ENCODE data around the gene HES7.

HES7 gene

DNA sequence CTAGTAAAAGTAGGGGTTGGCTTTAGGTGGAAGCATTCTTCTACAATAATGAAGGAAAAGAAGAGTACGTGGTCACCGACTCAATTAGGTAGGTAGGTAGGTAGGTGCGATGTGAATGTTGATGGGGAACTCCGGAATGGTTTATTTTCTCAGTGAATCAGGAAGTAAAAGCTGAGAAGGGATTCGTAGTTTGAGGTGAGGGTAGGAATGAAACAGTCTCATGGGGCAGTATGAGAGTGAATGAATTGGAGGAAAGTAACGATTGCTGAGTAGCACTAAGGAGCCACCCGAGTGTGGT lies 14.4 kb upstream of the HES7 start:
- DNase-seq (ENCODE audit: extremely low read depth, insufficient read length), result no peak
- no peak for TF ChIP-seq CTCF (IDR thresholded peaks at IDR 0.05; ENCODE audit: insufficient read depth, low read length, poor library complexity, severe bottlenecking)
- H3K4me3 ChIP-seq (replicated peaks; ENCODE audit: low read depth, low read length), result peak overlapping the region; percentile 57
- H3K36me3 ChIP-seq (ENCODE audit: control insufficient read depth, insufficient read depth, low read length), result peaks cover 23% of the 10 kb centered on the region
- no peaks in the 10 kb centered on the region for H3K27me3 ChIP-seq (replicated peaks; ENCODE audit: control insufficient read depth, insufficient read depth, low read length)

- peaks cover 19% of the 10 kb centered on the region for H3K36me3 ChIP-seq (ENCODE audit: control insufficient read depth, insufficient read depth, low read length)
- H3K4me3 ChIP-seq (replicated peaks; ENCODE audit: low read depth, low read length), result peak overlapping the region; percentile 57
- DNase-seq (ENCODE audit: extremely low read depth, insufficient read length), result no peak
Measured at GRCh38 chr17:8137645-8138373, 13.9 kb upstream of the HES7 start.

DNA sequence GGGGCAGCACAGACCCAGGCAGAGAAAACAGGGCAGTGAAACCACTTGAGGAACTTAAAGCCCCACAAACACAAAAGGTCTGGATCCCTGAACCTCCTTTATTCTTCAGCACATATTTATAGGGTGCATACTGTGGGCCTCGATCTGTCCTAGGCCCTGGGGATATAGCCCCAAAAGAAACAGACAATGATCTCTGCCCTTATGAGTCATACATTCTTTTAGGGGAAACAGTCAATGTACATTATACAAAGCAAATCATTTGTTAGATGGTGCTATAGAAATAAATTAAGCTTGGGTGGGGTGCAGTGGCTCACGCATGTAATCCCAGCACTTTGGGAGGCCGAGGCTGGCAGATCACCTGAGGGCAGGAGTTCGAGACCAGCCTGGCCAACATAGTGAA lies 10.0 kb upstream of the HES7 start:
- no peak for TF ChIP-seq CTCF (IDR thresholded peaks at IDR 0.05; ENCODE audit: insufficient read depth, low read length, poor library complexity, severe bottlenecking)
- H3K4me3 ChIP-seq (replicated peaks; ENCODE audit: low read depth, low read length), result no peak overlapping the region
- no peak for DNase-seq (ENCODE audit: extremely low read depth, insufficient read length)
- no peaks in the 10 kb centered on the region for H3K36me3 ChIP-seq (ENCODE audit: control insufficient read depth, insufficient read depth, low read length)
- no peaks in the 10 kb centered on the region for H3K27me3 ChIP-seq (replicated peaks; ENCODE audit: control insufficient read depth, insufficient read depth, low read length)

More at GRCh38 chr17:8137645-8138373, 13.9 kb upstream of the HES7 start:
- no peaks in the 10 kb centered on the region for H3K27me3 ChIP-seq (replicated peaks; ENCODE audit: control insufficient read depth, insufficient read depth, low read length)
- TF ChIP-seq CTCF (IDR thresholded peaks at IDR 0.05; ENCODE audit: insufficient read depth, low read length, poor library complexity, severe bottlenecking), result no peak

GRCh38 chr17:8133399-8133798 lies 9.5 kb upstream of the HES7 start:
- DNase-seq (ENCODE audit: extremely low read depth, insufficient read length), result no peak
- Histone ChIP-seq H3K36me3 (ENCODE audit: control insufficient read depth, insufficient read depth, low read length) (no peaks in the 10 kb centered on the region), H3K27me3 (replicated peaks; ENCODE audit: control insufficient read depth, insufficient read depth, low read length) (no peaks in the 10 kb centered on the region), H3K4me3 (replicated peaks; ENCODE audit: low read depth, low read length) (no peak overlapping the region)
- TF ChIP-seq CTCF (IDR thresholded peaks at IDR 0.05; ENCODE audit: insufficient read depth, low read length, poor library complexity, severe bottlenecking), result no peak

DNA sequence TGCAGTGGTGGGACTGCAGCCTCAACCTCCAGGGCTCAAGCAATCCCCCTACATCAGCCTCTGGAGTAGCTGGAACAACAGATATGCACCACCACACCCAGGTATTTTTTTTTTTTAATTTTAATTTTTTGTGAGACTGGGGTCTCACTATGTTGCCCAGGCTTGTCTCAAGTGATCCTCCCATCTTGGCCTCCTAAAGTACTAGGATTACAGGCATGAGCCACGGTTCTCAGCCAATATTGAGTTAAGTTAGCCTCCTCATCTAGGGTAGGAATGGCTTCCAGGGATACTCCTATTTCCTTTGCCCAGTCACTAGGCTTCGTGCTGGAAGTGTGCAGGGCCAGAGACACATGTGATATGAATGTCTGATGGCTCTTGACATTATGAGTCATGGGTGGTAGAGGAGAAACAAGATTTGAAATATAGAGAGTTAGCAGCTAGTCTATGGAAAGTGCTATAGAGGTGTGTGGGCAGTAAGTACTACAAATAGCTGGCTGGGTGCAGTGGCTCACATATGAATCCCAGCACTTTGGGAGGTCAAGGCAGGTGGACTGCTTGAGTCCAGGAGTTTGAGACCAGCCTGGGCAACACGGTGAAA lies 8.0 kb upstream of the HES7 start:
- no peak for TF ChIP-seq CTCF (IDR thresholded peaks at IDR 0.05; ENCODE audit: insufficient read depth, low read length, poor library complexity, severe bottlenecking)
- H3K27me3 ChIP-seq (replicated peaks; ENCODE audit: control insufficient read depth, insufficient read depth, low read length), result no peaks in the 10 kb centered on the region
- no peaks in the 10 kb centered on the region for H3K36me3 ChIP-seq (ENCODE audit: control insufficient read depth, insufficient read depth, low read length)
- no peak for DNase-seq (ENCODE audit: extremely low read depth, insufficient read length)
- H3K4me3 ChIP-seq (replicated peaks; ENCODE audit: low read depth, low read length), result no peak overlapping the region
